RWPE1 (cell line): Measurements from ENCODE around the gene EFNA3.
A peak's percentile ranks its signal among the peaks of the same experiment; 100 is the strongest.

Experiments used
- CTCF ChIA-PET: fragments of 350-600 bp; sonication (Branson Sonifier 250); formaldehyde crosslinking; extraction: SDS; loops from one replicate; lab custom pipeline; 2021; lab: Yijun Ruan, JAX
- POLR2A ChIA-PET: fragments of 400-600 bp; formaldehyde crosslinking; extraction: SDS; loops from one replicate; lab custom pipeline; 2020; ENCODE audit warnings: antibody characterized with exemption; ENCODE audit not compliant: low non-redundant PET; lab: Yijun Ruan, JAX
- DNase-seq: peaks from one replicate; pipeline ENCODE4 v3.0.0; 2012; ENCODE audit warnings: low spot score
- H3K27ac ChIP-seq: fragments of 450-650 bp; 2 replicates; pipeline ENCODE4 v1.5.1; 2017
- CTCF ChIP-seq: fragments of 450-650 bp; conservative IDR thresholded peaks from 2 replicates; pipeline ENCODE4 v1.5.1; 2017; ENCODE audit warnings: low read depth, mild to moderate bottlenecking

EFNA3 gene

GRCh38 chr1:155080312-155081228 is 1.9 kb downstream of the EFNA3 start:
- ChIA-PET CTCF (interaction anchor here (0.5 to 1.9 kb wide), 5 partner anchors 10 to 88 kb away, joined by 3 to 8 read pairs (median 4); partner anchors contain the start of gene EFNA4), POLR2A (no interaction called here)
- DNase-seq = no peak
- no peak overlapping the region for H3K27ac ChIP-seq
- TF ChIP-seq CTCF = no peak

- ChIA-PET POLR2A (no interaction called here), CTCF (interaction anchor here (1.9 kb wide), 1 partner anchor 10 kb away, joined by 6 read pairs; no protein-coding TSS in a partner anchor)
- TF ChIP-seq CTCF = no peak
- no peak for DNase-seq
- H3K27ac ChIP-seq = no peak overlapping the region
Measured at GRCh38 chr1:155081472-155082300, 3.0 kb downstream of the EFNA3 start.

- peak overlapping the region; percentile 25; the same call in 1 of the 2 replicates for H3K27ac ChIP-seq
- TF ChIP-seq CTCF = no peak
- DNase-seq = no peak
- CTCF ChIA-PET = interaction anchor here (0.6 to 1.9 kb wide), 5 partner anchors 9 to 31 kb away, joined by 3 to 6 read pairs (median 5); partner anchors contain the start of gene ADAM15
- POLR2A ChIA-PET = interaction anchor here (1.3 kb wide), 1 partner anchor 31 kb away, joined by 12 read pairs; the partner anchor contains the start of gene ADAM15
Measured at GRCh38 chr1:155082301-155083051, 3.8 kb downstream of the EFNA3 start.

- no peak for TF ChIP-seq CTCF
- no peak for DNase-seq
- ChIA-PET CTCF (interaction anchor here (0.6 to 1.9 kb wide), 6 partner anchors 9 to 39 kb away, joined by 3 to 6 read pairs (median 4); partner anchors contain the start of gene ADAM15), POLR2A (interaction anchor here (1.3 kb wide), 1 partner anchor 32 kb away, joined by 12 read pairs; the partner anchor contains the start of gene ADAM15)
- peak overlapping the region; percentile 25; the same call in 1 of the 2 replicates for H3K27ac ChIP-seq
Measured at GRCh38 chr1:155083052-155083541, 4.5 kb downstream of the EFNA3 start.

- no peak for DNase-seq
- ChIA-PET CTCF (interaction anchor here (0.6 to 3.1 kb wide), 14 partner anchors 8 to 138 kb away, joined by 3 to 21 read pairs (median 5); partner anchors contain the start of genes ADAM15 and KRTCAP2), POLR2A (no interaction called here)
- TF ChIP-seq CTCF = no peak; the same call in 1 of the 2 replicates
- H3K27ac ChIP-seq = peak overlapping the region; percentile 89
Measured at GRCh38 chr1:155083865-155084721, 5.5 kb downstream of the EFNA3 start.
